Stimulated activated CD4-positive, alpha-beta T cell treated with anti-CD3 and anti-CD28 coated beads, Interleukin-4, amount 100 ng/mL, for 48 hours (primary cell): ENCODE data around the gene SEC14L2.
A peak's percentile ranks its signal among the peaks of the same experiment; 100 is the strongest.
"Not testable (repeated sequence)": the region's sequence is repeated elsewhere in the genome, so short reads cannot be mapped to it uniquely, and the experiment has no call there.

Source experiments
- DNase-seq, 2 donors: peaks; one replicate each; pipeline ENCODE4 v3.0.0-alpha.2; 2020; ENCODE audit warnings: low read depth in 2 of 2

SEC14L2 gene

GRCh38 chr22:30426388-30427353, 29.9 kb downstream of the SEC14L2 start:
- peak; percentile 86 for DNase-seq

- no peak for DNase-seq
These were observed 31.1 kb downstream of the SEC14L2 start for GRCh38 chr22:30427871-30428270.

GRCh38 chr22:30429887-30430286, 33.1 kb downstream of the SEC14L2 start:
- no peak for DNase-seq

- no peak for DNase-seq
These were observed 34.1 kb downstream of the SEC14L2 start for GRCh38 chr22:30430933-30431332.

- no peak for DNase-seq
These were observed 35.3 kb downstream of the SEC14L2 start for GRCh38 chr22:30432096-30432495.

GRCh38 chr22:30432520-30432919, 35.7 kb downstream of the SEC14L2 start:
- DNase-seq = no peak

GRCh38 chr22:30433227-30433626, 36.4 kb downstream of the SEC14L2 start:
- no peak for DNase-seq

- no peak for DNase-seq
These were observed 37.0 kb downstream of the SEC14L2 start for GRCh38 chr22:30433773-30434172.

GRCh38 chr22:30434843-30435242, 38.0 kb downstream of the SEC14L2 start:
- DNase-seq = no peak

- DNase-seq = peak; percentile 46 to 67
These were observed 38.9 kb downstream of the SEC14L2 start for GRCh38 chr22:30435674-30436126.

- no peak for DNase-seq
These were observed 39.4 kb downstream of the SEC14L2 start for GRCh38 chr22:30436196-30436595.

- no peak for DNase-seq
These were observed 41.7 kb downstream of the SEC14L2 start for GRCh38 chr22:30438559-30438958.

GRCh38 chr22:30439226-30439625, 42.4 kb downstream of the SEC14L2 start:
- DNase-seq = no peak

GRCh38 chr22:30439836-30440235, 43.0 kb downstream of the SEC14L2 start:
- no peak for DNase-seq

GRCh38 chr22:30441088-30441487, 44.3 kb downstream of the SEC14L2 start:
- DNase-seq = no peak

- DNase-seq = peak; percentile 54 to 56
These were observed 48.0 kb downstream of the SEC14L2 start for GRCh38 chr22:30444632-30445437.

- no peak for DNase-seq
These were observed 48.8 kb downstream of the SEC14L2 start for GRCh38 chr22:30445438-30446145.

- no peak for DNase-seq
These were observed 50.8 kb downstream of the SEC14L2 start for GRCh38 chr22:30447656-30448055.

- DNase-seq = not testable (repeated sequence)
These were observed 54.7 kb downstream of the SEC14L2 start for GRCh38 chr22:30451488-30451887.

- no peak for DNase-seq
These were observed 56.0 kb downstream of the SEC14L2 start for GRCh38 chr22:30452861-30453260.

- DNase-seq = peak in 1 of 2 donors; percentile 28
These were observed 57.1 kb downstream of the SEC14L2 start for GRCh38 chr22:30453731-30454510.
